Skeletal muscle tissue (tissue), 4 donors: ENCODE results near the gene PCNT. TPM values are rescaled to one million over a fixed set of nuclear protein-coding genes. Genes with fewer than 3 reads are reported as not detected.

Experiments used
- H3K27ac ChIP-seq: one replicate; pipeline ENCODE4 v1.7.0; 2013; ENCODE audit warnings: mild to moderate bottlenecking, low read depth, low read length, inconsistent platforms
- H3K27me3 ChIP-seq, 3 donors: one replicate each; pipeline ENCODE4 v1.7.0; 2013; ENCODE audit warnings: low read length in 3 of 3; ENCODE audit not compliant: control insufficient read depth in 3 of 3, insufficient read depth in 3 of 3
- H3K36me3 ChIP-seq, 3 donors: one replicate each; pipeline ENCODE4 v1.7.0; 2013; ENCODE audit warnings: low read length in 3 of 3; ENCODE audit not compliant: control insufficient read depth in 3 of 3, insufficient read depth in 3 of 3
- H3K4me1 ChIP-seq, 3 donors: one replicate each; pipeline ENCODE4 v1.7.0; 2013; ENCODE audit warnings: low read length in 3 of 3, mild to moderate bottlenecking in 3 of 3; ENCODE audit not compliant: control insufficient read depth in 3 of 3, insufficient read depth in 3 of 3
- H3K4me3 ChIP-seq, 3 donors: one replicate each; pipeline ENCODE4 v1.7.0; 2013; ENCODE audit warnings: low read length in 3 of 3
- H3K9ac ChIP-seq, 3 donors: one replicate each; pipeline ENCODE4 v1.7.0; 2013; ENCODE audit warnings: low read length in 3 of 3, mild to moderate bottlenecking in 3 of 3, moderate library complexity in 2 of 3, low read depth in 1 of 3
- H3K9me3 ChIP-seq, 3 donors: one replicate each; pipeline ENCODE4 v1.7.0; 2013; ENCODE audit warnings: low read length in 3 of 3; ENCODE audit not compliant: control insufficient read depth in 3 of 3
- total RNA-seq: library from RNA; depleted of rRNA; stranded (reverse); fragments of >200 nt; gene quantifications from one replicate; pipeline ENCODE4 v1.2.3, GENCODE V29; 2014
- donor health status: Osteomylitis.

PCNT gene
- total RNA-seq, 1 donor from 2014 or later: 42.8 TPM

DNA sequence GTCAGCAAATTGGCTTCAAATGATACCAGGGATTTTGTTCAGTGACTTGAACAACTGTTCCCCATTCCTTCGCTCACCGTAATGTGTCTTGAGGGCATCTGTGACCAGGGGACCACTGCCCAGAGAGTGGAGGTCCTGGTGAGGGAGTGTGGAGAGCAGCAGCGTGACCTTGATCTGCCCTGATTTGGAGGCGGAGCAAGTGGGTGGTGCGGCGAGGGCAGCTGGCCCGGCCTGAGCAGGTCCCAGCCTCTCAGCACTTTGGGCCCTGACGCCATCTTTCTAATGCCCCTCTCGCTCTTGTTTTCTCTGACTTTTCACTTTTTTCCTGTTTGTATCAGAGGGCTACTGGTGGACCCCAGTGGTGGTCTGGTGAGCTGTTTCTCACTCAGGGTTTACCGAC is 165.8 kb downstream of the PCNT start:
- H3K9ac ChIP-seq: no peak overlapping the region
- H3K9me3 ChIP-seq: no peaks in the 10 kb centered on the region
- H3K4me1 ChIP-seq: no peaks in the 10 kb centered on the region
- no peaks in the 10 kb centered on the region for H3K27me3 ChIP-seq
- H3K27ac ChIP-seq: no peak overlapping the region
- peaks cover 7 to 27% (median 18%) of the 10 kb centered on the region in 3 donors for H3K36me3 ChIP-seq
- no peak overlapping the region for H3K4me3 ChIP-seq

DNA sequence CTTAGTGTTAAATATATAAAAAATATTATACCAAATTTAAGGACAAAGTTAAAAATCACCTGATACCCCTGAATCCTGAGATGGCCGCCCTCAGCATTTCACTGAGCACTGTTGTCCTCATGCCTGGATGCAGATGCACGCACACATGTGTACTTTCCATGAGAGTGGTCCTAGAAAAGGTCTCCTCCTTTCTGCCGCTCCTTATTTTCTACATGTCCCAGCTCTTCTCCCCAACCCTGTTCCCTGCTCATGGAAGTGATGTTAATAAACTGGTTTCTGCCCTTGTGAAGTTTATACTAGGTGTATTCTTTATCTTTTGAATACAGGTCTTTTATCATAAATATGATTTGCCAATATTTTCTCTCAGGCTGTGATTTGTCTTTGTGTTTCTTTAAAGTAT is 167.6 kb downstream of the PCNT start:
- H3K27ac ChIP-seq: no peak overlapping the region
- peaks cover 7 to 27% (median 9%) of the 10 kb centered on the region in 3 donors for H3K36me3 ChIP-seq
- H3K4me1 ChIP-seq: no peaks in the 10 kb centered on the region
- H3K27me3 ChIP-seq: no peaks in the 10 kb centered on the region
- no peaks in the 10 kb centered on the region for H3K9me3 ChIP-seq
- H3K9ac ChIP-seq: no peak overlapping the region
- H3K4me3 ChIP-seq: no peak overlapping the region

DNA sequence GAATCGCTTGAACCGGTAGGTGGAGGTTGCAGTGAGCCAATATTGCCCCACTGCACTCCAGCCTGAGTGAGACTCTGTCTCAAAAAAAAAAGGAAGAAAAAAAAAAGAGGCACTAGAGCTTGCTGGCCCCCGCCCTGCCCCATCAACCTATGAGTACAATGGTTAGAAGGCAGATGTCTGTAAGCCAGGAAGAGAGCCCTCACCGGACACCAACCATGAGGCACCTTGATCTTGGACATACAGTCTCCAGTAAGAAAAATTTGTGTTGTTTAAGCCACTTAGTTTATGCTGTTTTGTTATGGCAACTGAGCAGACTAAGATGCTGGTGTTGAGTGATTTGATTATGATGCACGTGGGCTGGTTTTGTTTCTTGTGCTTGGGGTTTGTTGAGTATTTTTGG is 168.9 kb downstream of the PCNT start:
- H3K27me3 ChIP-seq: no peaks in the 10 kb centered on the region
- no peak overlapping the region for H3K27ac ChIP-seq
- H3K4me1 ChIP-seq: no peaks in the 10 kb centered on the region
- no peaks in the 10 kb centered on the region for H3K9me3 ChIP-seq
- peaks cover 7 to 33% (median 19%) of the 10 kb centered on the region in 3 donors for H3K36me3 ChIP-seq
- no peak overlapping the region for H3K9ac ChIP-seq
- no peak overlapping the region for H3K4me3 ChIP-seq

DNA sequence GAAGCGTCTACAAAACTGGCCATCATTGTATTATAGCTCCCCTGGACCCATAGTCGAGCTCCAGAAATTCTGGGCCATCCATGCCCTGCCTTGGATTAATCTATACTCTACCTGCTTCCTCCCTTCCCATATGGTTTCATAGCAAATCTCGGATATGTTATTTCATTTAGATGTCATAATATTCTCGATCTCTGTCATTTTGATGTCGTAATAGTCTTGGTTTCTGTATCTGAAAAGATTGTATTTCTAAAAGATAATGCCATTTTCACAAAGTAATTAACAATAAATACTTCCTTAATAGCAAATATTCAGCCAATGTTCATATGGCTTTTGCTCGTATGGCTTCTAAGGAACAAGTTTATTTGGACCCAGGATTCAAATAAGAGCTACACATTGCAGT is 169.9 kb downstream of the PCNT start:
- Histone ChIP-seq H3K9me3 (no peaks in the 10 kb centered on the region), H3K36me3 (peaks cover 14 to 41% (median 28%) of the 10 kb centered on the region in 3 donors), H3K27me3 (no peaks in the 10 kb centered on the region), H3K27ac (no peak overlapping the region), H3K4me3 (no peak overlapping the region), H3K4me1 (no peaks in the 10 kb centered on the region), H3K9ac (no peak overlapping the region)

Other genes starting within 250 kb of the PCNT start
- gene COL6A2, start 226.0 kb upstream of the PCNT start, total RNA-seq: 459 TPM
- gene FTCD, start 168.6 kb upstream of the PCNT start, total RNA-seq: 0.52 TPM
- 1.6 TPM for gene SPATC1L, start 139.7 kb upstream of the PCNT start, total RNA-seq
- gene LSS, start 95.4 kb upstream of the PCNT start, total RNA-seq: 14.1 TPM
- gene MCM3AP, start 38.5 kb upstream of the PCNT start, total RNA-seq: 237 TPM
- gene YBEY, start 37.8 kb upstream of the PCNT start, total RNA-seq: 32.9 TPM
- 3.1 TPM for gene C21orf58, start 286 bp upstream of the PCNT start, total RNA-seq
- 23.5 TPM for gene DIP2A, start 134.7 kb downstream of the PCNT start, total RNA-seq